Naive thymus-derived CD4-positive, alpha-beta T cell (primary cell): ENCODE data around the gene LOX. TPM values are rescaled to one million over a fixed set of nuclear protein-coding genes. Genes with fewer than 3 reads are reported as not detected.

Experiments
- ATAC-seq: fragments of 150-1000 bp; cut with Tn5 transposase; 2 replicates; pipeline ENCODE4 v1.10.0; 2021; ENCODE audit warnings: mild to moderate bottlenecking, moderate library complexity
- CTCF ChIA-PET: fragments of 350-600 bp; sonication (Branson Sonifier 250); formaldehyde crosslinking; loops from one replicate; lab custom pipeline; 2021; ENCODE audit warnings: antibody characterized with exemption; lab: Charles Lee
- POLR2A ChIA-PET: fragments of 350-600 bp; sonication (Branson Sonifier 250); formaldehyde crosslinking; loops from one replicate; lab custom pipeline; 2021; ENCODE audit warnings: antibody characterized with exemption, inconsistent platforms; lab: Charles Lee
- DNase-seq, 9 donors: peaks; one replicate each; pipeline versions ENCODE4 v3.0.0 to v3.0.0-alpha.2; 2020 to 2022; ENCODE audit warnings: mixed read lengths in 1 of 9
- H3K27ac ChIP-seq: one replicate; pipeline ENCODE4 v1.7.0; 2013; ENCODE audit warnings: mild to moderate bottlenecking, low read depth, low read length, moderate library complexity
- H3K27me3 ChIP-seq, 2 donors: one replicate each; pipeline ENCODE4 v1.7.0; 2013; ENCODE audit warnings: low read length in 2 of 2, mild to moderate bottlenecking in 2 of 2, moderate library complexity in 2 of 2; ENCODE audit not compliant: control insufficient read depth in 2 of 2, insufficient read depth in 2 of 2
- H3K36me3 ChIP-seq, 3 experiments: 1 replicate in 2 of 3; 2 replicates in 1 of 3; pipeline ENCODE4 v1.7.0; 2013; ENCODE audit warnings: low read length in 3 of 3, mild to moderate bottlenecking in 3 of 3, moderate library complexity in 1 of 3; ENCODE audit not compliant: insufficient read depth in 3 of 3, control insufficient read depth in 2 of 3
- H3K4me1 ChIP-seq, 2 donors: one replicate each; pipeline ENCODE4 v1.7.0; 2013; ENCODE audit warnings: low read length in 2 of 2, mild to moderate bottlenecking in 2 of 2, moderate library complexity in 1 of 2; ENCODE audit not compliant: control insufficient read depth in 2 of 2, insufficient read depth in 2 of 2
- H3K4me3 ChIP-seq: 2 replicates; pipeline ENCODE4 v1.7.0; 2013; ENCODE audit warnings: mild to moderate bottlenecking, low read length
- H3K9me3 ChIP-seq, 3 experiments: 1 replicate in 2 of 3; 2 replicates in 1 of 3; pipeline ENCODE4 v1.7.0; 2013; ENCODE audit warnings: low read length in 3 of 3; ENCODE audit not compliant: control insufficient read depth in 2 of 3
- H3K27ac Mint-ChIP-seq, 9 donors: one replicate each; pipeline ENCODE4 v1.8.0; 2020 to 2022; ENCODE audit warnings: mixed read lengths in 9 of 9, mild to moderate bottlenecking in 8 of 9, moderate library complexity in 5 of 9, inconsistent platforms in 2 of 9
- H3K27me3 Mint-ChIP-seq, 5 donors: one replicate each; pipeline ENCODE4 v1.8.0; 2021 to 2022; ENCODE audit warnings: mixed read lengths in 5 of 5, mild to moderate bottlenecking in 1 of 5
- H3K36me3 Mint-ChIP-seq, 5 donors: one replicate each; pipeline ENCODE4 v1.8.0; 2020 to 2022; ENCODE audit warnings: mixed read lengths in 5 of 5, mild to moderate bottlenecking in 3 of 5, inconsistent platforms in 1 of 5
- H3K4me1 Mint-ChIP-seq, 7 donors: one replicate each; pipeline ENCODE4 v1.8.0; 2020 to 2022; ENCODE audit warnings: mixed read lengths in 7 of 7, mild to moderate bottlenecking in 3 of 7, inconsistent platforms in 1 of 7
- H3K4me3 Mint-ChIP-seq, 10 donors: one replicate each; pipeline ENCODE4 v1.8.0; 2020 to 2022; ENCODE audit warnings: mild to moderate bottlenecking in 10 of 10, mixed read lengths in 10 of 10, moderate library complexity in 6 of 10, inconsistent platforms in 2 of 10
- H3K9me3 Mint-ChIP-seq, 11 donors: one replicate each; pipeline ENCODE4 v1.8.0; 2020 to 2022; ENCODE audit warnings: mixed read lengths in 11 of 11, mild to moderate bottlenecking in 4 of 11, inconsistent platforms in 1 of 11, moderate library complexity in 1 of 11
- intact Hi-C, 2 donors: fragments of 100-400 bp; cut with micrococcal nuclease; formaldehyde crosslinking; loops; one replicate each; pipeline ENCODE4 v1.15.1; 2023
- polyA plus RNA-seq, 2 donors: library from polyadenylated mRNA; unstranded; fragments of 300-500 nt; fragmentation: Illumina TruSeq; gene quantifications; one replicate each; pipeline ENCODE4 v1.2.3, GENCODE V29; 2021
- total RNA-seq, 6 experiments: library from RNA in 5 of 6; stranded (reverse) in 5 of 6; gene quantifications; 1 replicate in 5 of 6; 2 replicates in 1 of 6; pipeline ENCODE4 v1.2.3 and lab custom pipeline; 2021 to 2026

The LOX gene
- total and polyA plus RNA-seq, 7 experiments from 2014 or later: 0.18 TPM; not detected in 6

GRCh38 chr5:122073864-122074263 is 4.2 kb downstream of the LOX start:
- H3K27me3 Mint-ChIP-seq: peaks cover 45 to 62% (median 49%) of the 10 kb centered on the region in 5 donors
- ChIA-PET POLR2A (no interaction called here), CTCF (no interaction called here)
- intact Hi-C loops: no loop called here
- peaks cover 0 to 7% of the 10 kb centered on the region in 2 donors for H3K4me1 ChIP-seq
- H3K36me3 ChIP-seq: no peaks in the 10 kb centered on the region
- no peaks in the 10 kb centered on the region for H3K36me3 Mint-ChIP-seq
- H3K4me1 Mint-ChIP-seq: peaks cover 0 to 22% (median 17%) of the 10 kb centered on the region in 7 donors
- H3K9me3 Mint-ChIP-seq: no peaks in the 10 kb centered on the region
- no peak for DNase-seq
- no peak overlapping the region for H3K27ac ChIP-seq
- H3K27ac Mint-ChIP-seq: no peak overlapping the region
- no peaks in the 10 kb centered on the region for H3K9me3 ChIP-seq
- ATAC-seq: no peak
- no peak overlapping the region for H3K4me3 Mint-ChIP-seq
- H3K27me3 ChIP-seq: peaks cover 0 to 13% of the 10 kb centered on the region in 2 donors
- H3K4me3 ChIP-seq: no peak overlapping the region

- no peak overlapping the region for H3K4me3 ChIP-seq
- no peak overlapping the region for H3K27ac Mint-ChIP-seq
- intact Hi-C loops: no loop called here
Observed at GRCh38 chr5:122073018-122073417, 5.0 kb downstream of the LOX start.

GRCh38 chr5:122067390-122067789 is 10.7 kb downstream of the LOX start:
- H3K27me3 ChIP-seq: no peaks in the 10 kb centered on the region
- no peaks in the 10 kb centered on the region for H3K36me3 ChIP-seq
- no peak for ATAC-seq
- Mint-ChIP-seq H3K27ac (no peak overlapping the region), H3K4me3 (no peak overlapping the region), H3K36me3 (peaks cover 0 to 5% (median 0%) of the 10 kb centered on the region in 5 donors), H3K9me3 (no peaks in the 10 kb centered on the region), H3K4me1 (no peaks in the 10 kb centered on the region), H3K27me3 (peaks cover 0 to 9% (median 0%) of the 10 kb centered on the region in 5 donors)
- intact Hi-C loops: no loop called here
- H3K9me3 ChIP-seq: no peaks in the 10 kb centered on the region
- H3K4me3 ChIP-seq: no peak overlapping the region
- H3K4me1 ChIP-seq: no peaks in the 10 kb centered on the region
- CTCF ChIA-PET: no interaction called here
- no peak for DNase-seq
- no peak overlapping the region for H3K27ac ChIP-seq
- POLR2A ChIA-PET: no interaction called here

More at GRCh38 chr5:122073018-122073417, 5.0 kb downstream of the LOX start:
- Mint-ChIP-seq H3K36me3 (no peaks in the 10 kb centered on the region), H3K9me3 (no peaks in the 10 kb centered on the region), H3K27me3 (peaks cover 37 to 54% (median 41%) of the 10 kb centered on the region in 5 donors), H3K4me3 (no peak overlapping the region), H3K4me1 (peaks cover 0 to 13% (median 12%) of the 10 kb centered on the region in 7 donors)
- no peaks in the 10 kb centered on the region for H3K9me3 ChIP-seq
- no peak for ATAC-seq
- H3K27ac ChIP-seq: no peak overlapping the region
- H3K4me1 ChIP-seq: peaks cover 0 to 7% of the 10 kb centered on the region in 2 donors
- DNase-seq: no peak
- ChIA-PET POLR2A (interaction anchor here (0.7 kb wide), 1 partner anchor 100 kb away, joined by 3 read pairs; no protein-coding TSS in a partner anchor), CTCF (no interaction called here)
- peaks cover 0 to 7% of the 10 kb centered on the region in 2 donors for H3K27me3 ChIP-seq
- no peaks in the 10 kb centered on the region for H3K36me3 ChIP-seq

- ChIA-PET CTCF (no interaction called here), POLR2A (no interaction called here)
- Mint-ChIP-seq H3K27me3 (no peaks in the 10 kb centered on the region), H3K4me1 (no peaks in the 10 kb centered on the region), H3K4me3 (no peak overlapping the region), H3K27ac (no peak overlapping the region), H3K36me3 (peaks cover 0 to 5% (median 0%) of the 10 kb centered on the region in 5 donors), H3K9me3 (no peaks in the 10 kb centered on the region)
- no peaks in the 10 kb centered on the region for H3K9me3 ChIP-seq
- no peak overlapping the region for H3K4me3 ChIP-seq
- intact Hi-C loops: no loop called here
- no peaks in the 10 kb centered on the region for H3K27me3 ChIP-seq
- H3K36me3 ChIP-seq: no peaks in the 10 kb centered on the region
- no peak overlapping the region for H3K27ac ChIP-seq
- DNase-seq (no peak), ATAC-seq (no peak)
- no peaks in the 10 kb centered on the region for H3K4me1 ChIP-seq
Observed at GRCh38 chr5:122064992-122065391, 13.1 kb downstream of the LOX start.

DNA sequence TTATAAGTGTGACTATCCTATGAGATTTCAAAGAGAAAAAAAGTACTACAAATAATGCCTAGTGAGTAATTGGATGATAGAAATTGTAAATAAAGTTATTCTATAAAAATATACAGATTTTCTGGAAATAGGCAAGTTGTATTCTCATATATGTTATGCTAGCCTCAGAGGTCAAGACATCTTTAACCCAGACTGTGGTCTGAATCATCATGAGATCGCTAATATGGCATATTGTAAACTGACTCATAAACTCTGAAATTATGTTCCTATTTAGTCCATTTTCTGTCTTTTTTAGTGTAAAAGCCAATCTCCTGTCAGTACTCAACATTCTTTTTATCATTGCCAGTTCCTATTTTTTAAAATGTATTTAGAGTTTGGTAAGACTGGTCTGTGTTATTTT is 14.2 kb downstream of the LOX start:
- peaks cover 0 to 5% (median 0%) of the 10 kb centered on the region in 5 donors for H3K36me3 Mint-ChIP-seq
- Histone ChIP-seq H3K27ac (no peak overlapping the region), H3K4me1 (no peaks in the 10 kb centered on the region), H3K36me3 (no peaks in the 10 kb centered on the region), H3K9me3 (no peaks in the 10 kb centered on the region), H3K4me3 (no peak overlapping the region), H3K27me3 (no peaks in the 10 kb centered on the region)
- H3K27me3 Mint-ChIP-seq: no peaks in the 10 kb centered on the region
- no peak overlapping the region for H3K27ac Mint-ChIP-seq
- DNase-seq (no peak), ATAC-seq (no peak)
- ChIA-PET POLR2A (no interaction called here), CTCF (no interaction called here)
- no peak overlapping the region for H3K4me3 Mint-ChIP-seq
- H3K4me1 Mint-ChIP-seq: no peaks in the 10 kb centered on the region
- no peaks in the 10 kb centered on the region for H3K9me3 Mint-ChIP-seq
- intact Hi-C loops: no loop called here

DNA sequence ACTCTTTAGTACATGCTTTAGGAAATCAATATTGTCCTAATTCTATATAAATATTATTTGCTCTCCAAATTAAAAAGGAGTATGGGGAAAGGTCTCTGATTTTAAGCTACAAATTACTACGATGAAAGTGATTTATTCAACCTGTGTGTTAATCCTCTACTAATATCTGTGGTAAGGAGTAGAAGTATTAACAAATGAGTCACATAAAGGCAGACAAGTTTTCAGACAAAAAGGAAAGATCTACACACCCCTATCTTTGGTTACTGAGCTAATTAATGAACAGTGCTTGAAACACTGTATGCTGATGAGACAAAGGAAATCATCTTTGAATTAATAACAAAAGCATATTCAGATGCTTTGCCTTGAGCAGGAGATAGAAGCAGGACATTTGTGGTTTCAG is 15.9 kb downstream of the LOX start:
- no peaks in the 10 kb centered on the region for H3K27me3 ChIP-seq
- CTCF ChIA-PET: no interaction called here
- intact Hi-C loops: no loop called here
- H3K4me1 Mint-ChIP-seq: no peaks in the 10 kb centered on the region
- no peaks in the 10 kb centered on the region for H3K9me3 ChIP-seq
- POLR2A ChIA-PET: no interaction called here
- H3K4me3 ChIP-seq: no peak overlapping the region
- no peaks in the 10 kb centered on the region for H3K9me3 Mint-ChIP-seq
- no peak for ATAC-seq
- H3K27ac Mint-ChIP-seq: no peak overlapping the region
- no peak overlapping the region for H3K4me3 Mint-ChIP-seq
- H3K36me3 ChIP-seq: no peaks in the 10 kb centered on the region
- no peaks in the 10 kb centered on the region for H3K4me1 ChIP-seq
- peaks cover 0 to under 1% (median 0%) of the 10 kb centered on the region in 5 donors for H3K36me3 Mint-ChIP-seq
- DNase-seq: no peak
- no peak overlapping the region for H3K27ac ChIP-seq
- no peaks in the 10 kb centered on the region for H3K27me3 Mint-ChIP-seq

GRCh38 chr5:122056913-122057312 is 21.1 kb downstream of the LOX start:
- Histone ChIP-seq H3K27me3 (no peaks in the 10 kb centered on the region), H3K27ac (no peak overlapping the region), H3K9me3 (no peaks in the 10 kb centered on the region), H3K4me3 (no peak overlapping the region), H3K4me1 (no peaks in the 10 kb centered on the region), H3K36me3 (no peaks in the 10 kb centered on the region)
- peaks cover 0 to 3% (median 0%) of the 10 kb centered on the region in 7 donors for H3K4me1 Mint-ChIP-seq
- ATAC-seq (no peak), DNase-seq (no peak)
- CTCF ChIA-PET: no interaction called here
- H3K27ac Mint-ChIP-seq: no peak overlapping the region
- intact Hi-C loops: no loop called here
- H3K27me3 Mint-ChIP-seq: no peaks in the 10 kb centered on the region
- H3K36me3 Mint-ChIP-seq: peaks cover 0 to 31% (median 22%) of the 10 kb centered on the region in 5 donors
- no peaks in the 10 kb centered on the region for H3K9me3 Mint-ChIP-seq
- H3K4me3 Mint-ChIP-seq: no peak overlapping the region
- POLR2A ChIA-PET: no interaction called here
